ENCODE results near the gene ADAM12. TPM values are rescaled to one million over a fixed set of nuclear protein-coding genes. Genes with fewer than 3 reads are reported as not detected.
"Not testable (repeated sequence)": the region's sequence is repeated elsewhere in the genome, so short reads cannot be mapped to it uniquely, and the experiment has no call there.

ADAM12 gene
- total RNA-seq, 1 donor from 2014 or later: 41.7 TPM

DNA sequence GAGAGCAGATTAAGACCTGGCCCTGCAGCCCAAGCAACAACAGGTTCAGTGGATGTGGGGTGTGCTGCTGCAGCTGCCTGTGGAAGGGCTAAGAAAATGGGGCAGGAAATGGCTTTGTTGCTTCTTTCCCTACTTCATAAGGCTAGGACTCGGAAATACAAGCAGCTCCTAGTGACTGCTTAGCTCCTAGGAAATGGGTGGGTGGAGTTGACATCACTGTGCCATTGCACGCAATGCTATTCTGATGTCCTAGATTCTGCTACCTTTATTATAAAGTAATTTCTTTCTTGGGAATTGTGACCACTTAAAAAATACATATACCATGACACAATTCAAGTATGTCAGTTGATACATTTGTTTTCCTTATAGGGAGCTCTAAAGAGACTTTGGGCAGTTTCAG lies 336.1 kb downstream of the ADAM12 start:
- no peak overlapping the region for H3K27ac Mint-ChIP-seq (ENCODE audit: unreplicated experiment)
- DNase-seq (ENCODE audit: extremely low spot score, unreplicated experiment): no peak
- H3K4me3 Mint-ChIP-seq (ENCODE audit: unreplicated experiment): no peak overlapping the region
- H3K36me3 Mint-ChIP-seq (ENCODE audit: unreplicated experiment): no peaks in the 10 kb centered on the region
- no peaks in the 10 kb centered on the region for H3K9me3 Mint-ChIP-seq (ENCODE audit: unreplicated experiment)
- H3K27me3 Mint-ChIP-seq (ENCODE audit: unreplicated experiment): no peaks in the 10 kb centered on the region
- TF ChIP-seq, protein P1, sequence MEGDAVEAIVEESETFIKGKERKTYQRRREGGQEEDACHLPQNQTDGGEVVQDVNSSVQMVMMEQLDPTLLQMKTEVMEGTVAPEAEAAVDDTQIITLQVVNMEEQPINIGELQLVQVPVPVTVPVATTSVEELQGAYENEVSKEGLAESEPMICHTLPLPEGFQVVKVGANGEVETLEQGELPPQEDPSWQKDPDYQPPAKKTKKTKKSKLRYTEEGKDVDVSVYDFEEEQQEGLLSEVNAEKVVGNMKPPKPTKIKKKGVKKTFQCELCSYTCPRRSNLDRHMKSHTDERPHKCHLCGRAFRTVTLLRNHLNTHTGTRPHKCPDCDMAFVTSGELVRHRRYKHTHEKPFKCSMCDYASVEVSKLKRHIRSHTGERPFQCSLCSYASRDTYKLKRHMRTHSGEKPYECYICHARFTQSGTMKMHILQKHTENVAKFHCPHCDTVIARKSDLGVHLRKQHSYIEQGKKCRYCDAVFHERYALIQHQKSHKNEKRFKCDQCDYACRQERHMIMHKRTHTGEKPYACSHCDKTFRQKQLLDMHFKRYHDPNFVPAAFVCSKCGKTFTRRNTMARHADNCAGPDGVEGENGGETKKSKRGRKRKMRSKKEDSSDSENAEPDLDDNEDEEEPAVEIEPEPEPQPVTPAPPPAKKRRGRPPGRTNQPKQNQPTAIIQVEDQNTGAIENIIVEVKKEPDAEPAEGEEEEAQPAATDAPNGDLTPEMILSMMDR (IDR thresholded peaks at IDR 0.05): no peak
- peaks cover 8% of the 10 kb centered on the region for H3K4me1 Mint-ChIP-seq (ENCODE audit: unreplicated experiment)

DNA sequence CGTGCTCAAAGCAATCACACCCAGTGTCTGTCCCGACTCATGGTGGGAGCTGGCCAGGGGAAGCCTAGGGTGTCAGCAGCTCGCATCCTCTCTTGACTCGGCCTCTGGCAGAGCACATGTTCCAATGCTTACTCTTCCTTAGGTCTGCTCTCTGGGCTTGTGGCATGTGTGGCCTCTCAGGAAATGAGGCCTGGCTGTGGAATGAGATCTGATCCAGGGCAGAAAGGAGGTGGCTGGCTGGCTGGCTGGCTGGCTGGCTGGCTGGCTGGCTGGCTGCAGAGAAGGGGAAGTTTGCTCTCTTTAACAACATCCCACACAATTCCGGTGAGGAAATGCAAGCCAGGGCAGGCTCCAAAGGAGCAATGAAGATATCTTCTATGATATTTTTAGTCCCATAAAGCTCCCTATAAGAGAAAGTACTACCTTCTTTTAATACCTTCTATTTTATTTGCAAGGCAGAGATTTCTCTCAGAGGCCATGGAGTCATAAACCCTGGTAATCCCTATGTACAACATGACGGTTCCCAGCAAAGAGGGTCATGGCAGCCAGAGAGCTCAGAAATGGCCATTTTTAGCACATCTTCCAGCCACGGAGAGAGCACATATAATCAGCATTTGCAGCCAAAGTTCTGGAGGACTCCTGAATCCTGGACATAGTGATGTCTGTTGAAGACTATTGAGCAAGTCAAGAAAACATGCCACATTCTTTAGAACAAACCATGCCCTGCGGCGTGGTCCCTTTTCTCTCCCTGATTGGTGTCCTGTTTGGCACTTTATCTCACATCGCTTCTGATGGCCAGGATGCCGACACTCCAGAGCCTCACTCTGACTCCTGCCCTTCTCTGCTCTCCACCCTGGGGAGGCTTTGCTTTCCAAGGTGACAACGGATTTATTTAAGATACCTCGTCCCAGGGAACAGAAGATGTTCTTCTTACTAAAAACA lies 338.2 kb downstream of the ADAM12 start:
- Mint-ChIP-seq H3K4me3 (ENCODE audit: unreplicated experiment) (no peak overlapping the region), H3K27me3 (ENCODE audit: unreplicated experiment) (no peaks in the 10 kb centered on the region), H3K27ac (ENCODE audit: unreplicated experiment) (no peak overlapping the region), H3K36me3 (ENCODE audit: unreplicated experiment) (no peaks in the 10 kb centered on the region), H3K9me3 (ENCODE audit: unreplicated experiment) (no peaks in the 10 kb centered on the region), H3K4me1 (ENCODE audit: unreplicated experiment) (peaks cover 8% of the 10 kb centered on the region)
- TF ChIP-seq, protein P1 (IDR thresholded peaks at IDR 0.05): no peak
- DNase-seq (ENCODE audit: extremely low spot score, unreplicated experiment): no peak

DNA sequence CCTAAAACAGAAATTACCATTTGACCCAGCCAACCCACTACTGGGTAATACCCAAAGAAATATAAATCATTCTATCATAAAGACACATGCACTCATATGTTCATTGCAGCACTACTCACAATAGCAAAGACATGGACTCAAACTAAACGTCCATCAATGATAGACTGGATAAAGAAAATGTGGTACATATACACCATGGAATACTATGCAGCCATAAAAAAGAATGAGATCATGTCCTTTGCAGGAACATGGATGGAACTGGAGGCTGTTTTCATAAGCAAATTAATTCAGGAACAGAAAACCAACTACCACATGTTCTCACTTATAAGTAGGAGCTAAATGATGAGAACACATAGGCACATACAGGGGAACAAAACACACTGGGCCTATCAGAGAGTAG lies 340.5 kb downstream of the ADAM12 start:
- DNase-seq (ENCODE audit: extremely low spot score, unreplicated experiment); H3K4me1 Mint-ChIP-seq (ENCODE audit: unreplicated experiment); H3K9me3 Mint-ChIP-seq (ENCODE audit: unreplicated experiment); H3K27me3 Mint-ChIP-seq (ENCODE audit: unreplicated experiment); H3K4me3 Mint-ChIP-seq (ENCODE audit: unreplicated experiment); H3K36me3 Mint-ChIP-seq (ENCODE audit: unreplicated experiment); H3K27ac Mint-ChIP-seq (ENCODE audit: unreplicated experiment): not testable (repeated sequence)

DNA sequence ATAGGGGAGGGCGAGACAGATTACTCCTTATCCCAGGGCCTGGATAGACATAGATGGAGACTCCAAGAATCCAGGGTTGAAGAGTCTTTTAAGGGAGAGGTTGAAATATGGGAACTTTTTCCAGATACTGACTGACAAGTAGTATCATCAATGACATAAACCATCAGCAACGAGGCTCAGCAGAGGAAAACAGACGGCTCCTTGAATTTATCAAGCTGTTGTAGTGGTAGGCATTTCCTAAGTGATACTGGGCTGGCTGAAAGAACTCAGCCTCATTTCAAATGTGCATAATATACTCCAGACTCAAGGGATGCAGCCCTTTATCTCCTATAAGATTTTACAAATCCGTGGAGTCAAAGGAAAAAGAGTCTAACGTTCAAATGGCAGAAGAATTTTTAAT lies 341.4 kb downstream of the ADAM12 start:
- Mint-ChIP-seq H3K9me3 (ENCODE audit: unreplicated experiment) (no peaks in the 10 kb centered on the region), H3K27me3 (ENCODE audit: unreplicated experiment) (no peaks in the 10 kb centered on the region), H3K36me3 (ENCODE audit: unreplicated experiment) (peaks cover 2% of the 10 kb centered on the region), H3K4me1 (ENCODE audit: unreplicated experiment) (peaks cover 8% of the 10 kb centered on the region), H3K27ac (ENCODE audit: unreplicated experiment) (no peak overlapping the region), H3K4me3 (ENCODE audit: unreplicated experiment) (no peak overlapping the region)
- TF ChIP-seq, protein P1 (IDR thresholded peaks at IDR 0.05): no peak
- DNase-seq (ENCODE audit: extremely low spot score, unreplicated experiment): no peak

DNA sequence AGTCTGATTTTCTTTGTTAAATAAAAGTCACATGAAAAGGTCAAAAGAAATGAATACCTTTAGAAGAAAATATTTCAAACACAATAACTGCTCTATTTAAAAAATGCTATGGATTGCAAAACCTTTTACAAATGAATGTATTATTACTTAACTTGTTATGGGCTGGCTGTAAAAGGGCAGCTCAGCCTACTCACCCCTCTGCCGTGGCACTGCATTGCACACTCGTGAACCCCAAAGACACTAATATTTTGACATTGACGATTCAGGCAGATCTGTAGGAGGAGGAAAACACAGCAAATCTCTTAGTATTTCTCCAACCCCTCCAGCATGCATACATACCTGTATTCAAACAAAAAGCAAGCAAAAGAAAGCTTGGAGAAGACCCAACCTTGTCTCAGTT lies 342.4 kb downstream of the ADAM12 start:
- Mint-ChIP-seq H3K27ac (ENCODE audit: unreplicated experiment) (no peak overlapping the region), H3K27me3 (ENCODE audit: unreplicated experiment) (no peaks in the 10 kb centered on the region), H3K4me1 (ENCODE audit: unreplicated experiment) (peaks cover 8% of the 10 kb centered on the region), H3K9me3 (ENCODE audit: unreplicated experiment) (no peaks in the 10 kb centered on the region), H3K36me3 (ENCODE audit: unreplicated experiment) (peaks cover 2% of the 10 kb centered on the region), H3K4me3 (ENCODE audit: unreplicated experiment) (no peak overlapping the region)
- TF ChIP-seq, protein P1 (IDR thresholded peaks at IDR 0.05): no peak
- no peak for DNase-seq (ENCODE audit: extremely low spot score, unreplicated experiment)

All from osteocyte (in vitro differentiated cells).